GM18873 (cell line): ENCODE measurements around the gene SCYL1.
A peak's percentile ranks its signal among the peaks of the same experiment; 100 is the strongest.

Experiments used
- ATAC-seq: cut with Tn5 transposase; IDR thresholded peaks from one replicate; pipeline ENCODE4 v1.9.1; 2021; ENCODE audit warnings: mild to moderate bottlenecking, moderate library complexity, moderate number of reproducible peaks; ENCODE audit not compliant: unreplicated experiment, low FRiP score

Gene SCYL1

GRCh38 chr11:65530157-65530496 lies 5.2 kb downstream of the SCYL1 start:
- ATAC-seq = no peak

- no peak for ATAC-seq
Observed at GRCh38 chr11:65532388-65533064, 7.6 kb downstream of the SCYL1 start.

DNA sequence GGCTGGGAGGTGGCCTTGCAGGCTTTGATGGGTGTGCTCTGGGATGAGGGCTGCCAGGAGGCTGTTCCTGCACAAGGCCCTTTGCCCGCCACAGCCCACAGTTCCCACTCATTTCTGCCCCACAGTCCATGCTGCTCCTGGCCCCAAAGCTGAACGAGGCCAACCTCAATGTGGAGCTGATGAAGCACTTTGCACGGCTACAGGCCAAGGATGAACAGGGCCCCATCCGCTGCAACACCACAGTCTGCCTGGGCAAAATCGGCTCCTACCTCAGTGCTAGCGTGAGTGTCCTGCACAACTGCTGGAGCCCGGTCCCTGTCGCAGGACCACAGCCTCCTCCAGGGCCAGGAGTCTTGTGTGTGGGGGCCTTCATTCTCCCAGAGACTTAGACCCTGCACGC lies 10.2 kb downstream of the SCYL1 start:
- no peak for ATAC-seq

- ATAC-seq = no peak
Observed at GRCh38 chr11:65536412-65537295, 11.8 kb downstream of the SCYL1 start.

DNA sequence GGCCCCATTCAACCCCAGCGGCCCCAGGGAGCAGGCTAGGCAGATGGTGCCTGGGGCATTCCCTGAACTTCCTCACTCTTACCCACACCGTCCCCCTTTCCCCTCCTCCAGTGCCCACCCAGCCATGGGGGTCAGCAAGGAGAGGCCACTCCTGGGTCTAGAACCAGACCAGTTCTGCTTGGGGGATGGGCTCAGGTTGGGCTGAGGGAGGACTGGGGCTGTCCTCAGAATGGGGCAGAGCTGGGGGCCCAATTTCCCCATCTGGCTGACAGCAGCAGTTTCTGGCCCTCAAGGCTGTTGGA lies 12.4 kb downstream of the SCYL1 start:
- ATAC-seq = no peak

DNA sequence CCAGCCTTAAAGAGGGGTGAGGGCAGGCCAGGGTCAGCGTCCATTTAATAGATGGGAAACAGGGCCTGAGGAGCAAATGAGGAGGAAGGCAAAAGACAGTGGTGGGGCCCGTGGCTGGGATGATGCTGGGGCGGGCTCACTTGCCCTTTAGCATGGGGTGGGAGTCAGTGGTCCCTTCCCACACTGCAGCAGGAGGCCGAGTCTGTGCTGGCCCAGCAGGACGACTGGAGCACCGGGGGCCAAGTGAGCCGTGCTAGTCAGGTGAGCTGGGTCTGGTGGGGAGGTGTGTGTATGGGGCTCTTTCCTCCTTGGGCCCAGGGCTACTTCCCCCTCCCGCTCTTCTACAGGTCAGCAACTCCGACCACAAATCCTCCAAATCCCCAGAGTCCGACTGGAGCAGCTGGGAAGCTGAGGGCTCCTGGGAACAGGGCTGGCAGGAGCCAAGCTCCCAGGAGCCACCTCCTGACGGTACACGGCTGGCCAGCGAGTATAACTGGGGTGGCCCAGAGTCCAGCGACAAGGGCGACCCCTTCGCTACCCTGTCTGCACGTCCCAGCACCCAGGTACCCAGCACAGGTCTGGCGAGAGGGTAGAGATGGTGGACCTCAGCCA lies 12.8 kb downstream of the SCYL1 start:
- no peak for ATAC-seq

GRCh38 chr11:65538232-65538914 lies 13.5 kb downstream of the SCYL1 start:
- no peak for ATAC-seq

GRCh38 chr11:65538915-65539743 lies 14.2 kb downstream of the SCYL1 start:
- ATAC-seq = no peak

DNA sequence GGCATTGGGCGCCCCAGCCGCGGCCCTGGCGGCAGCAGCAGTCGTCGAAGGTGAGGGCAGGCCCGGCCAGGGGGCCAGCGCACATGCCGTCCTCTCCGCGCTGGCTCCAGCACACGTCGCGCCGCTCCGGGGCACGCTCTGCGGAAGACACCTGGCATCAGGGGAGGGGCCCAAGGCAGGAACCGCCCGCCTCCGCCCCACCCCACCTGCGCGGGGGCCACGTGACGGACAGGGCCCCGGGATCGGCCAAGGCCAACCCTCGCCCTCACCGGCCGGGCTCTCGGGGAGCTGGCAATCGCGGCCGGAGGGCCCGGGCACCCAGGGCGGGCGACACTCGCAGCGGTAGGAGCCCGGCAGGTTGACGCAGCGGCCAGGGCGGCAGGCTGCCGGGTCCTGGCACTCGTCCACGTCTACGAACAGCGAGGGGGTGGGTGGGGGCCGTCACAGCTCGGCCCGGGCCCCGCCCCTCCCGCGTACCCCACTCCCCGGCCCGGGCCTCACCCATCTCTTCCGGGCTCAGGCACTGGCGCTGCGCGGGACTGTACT lies 14.9 kb downstream of the SCYL1 start:
- no peak for ATAC-seq

GRCh38 chr11:65540290-65541092 lies 15.6 kb downstream of the SCYL1 start:
- peak; percentile 37 for ATAC-seq

DNA sequence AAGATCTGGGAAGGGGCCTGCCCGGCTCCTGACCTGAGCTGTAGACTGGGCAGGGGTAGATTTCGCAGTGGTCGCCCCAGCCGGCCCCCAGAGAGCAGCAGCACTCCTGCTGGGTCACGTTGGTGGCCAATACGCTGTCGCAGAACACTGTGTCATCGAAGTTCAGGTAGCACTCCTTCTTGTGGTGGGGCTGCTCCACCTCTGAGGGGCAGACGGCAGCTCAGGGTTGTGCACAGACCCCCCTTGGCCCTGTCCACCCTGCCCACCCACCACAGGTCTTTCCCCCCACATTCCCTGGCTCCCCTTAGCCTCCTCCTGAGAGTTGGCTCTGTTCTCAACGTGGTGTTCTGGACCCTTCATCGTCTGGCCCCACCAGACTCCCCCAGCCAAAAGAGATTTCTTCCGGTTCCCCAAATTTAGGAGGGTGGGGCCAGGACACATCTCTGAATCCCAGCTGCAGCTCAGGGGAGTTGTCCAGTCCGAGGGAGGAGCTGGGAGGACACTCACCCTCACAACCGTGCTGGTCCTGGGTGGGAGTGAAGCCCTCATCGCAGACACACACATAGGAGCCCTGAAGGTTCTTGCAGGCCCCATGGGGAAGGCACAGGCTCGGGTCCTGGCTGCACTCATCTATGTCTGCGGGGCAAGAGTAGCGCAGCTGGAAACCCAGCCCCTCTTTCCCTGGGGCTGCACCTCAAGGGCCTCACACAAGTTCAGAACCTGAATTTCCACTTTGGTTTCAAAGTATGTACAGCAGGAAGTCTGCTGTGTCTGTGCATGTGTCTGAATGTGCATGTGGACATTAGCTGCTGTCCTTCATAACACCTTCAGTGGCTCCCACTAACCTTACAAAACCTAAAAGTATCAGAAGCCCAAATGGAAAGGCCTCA lies 16.5 kb downstream of the SCYL1 start:
- ATAC-seq = no peak

DNA sequence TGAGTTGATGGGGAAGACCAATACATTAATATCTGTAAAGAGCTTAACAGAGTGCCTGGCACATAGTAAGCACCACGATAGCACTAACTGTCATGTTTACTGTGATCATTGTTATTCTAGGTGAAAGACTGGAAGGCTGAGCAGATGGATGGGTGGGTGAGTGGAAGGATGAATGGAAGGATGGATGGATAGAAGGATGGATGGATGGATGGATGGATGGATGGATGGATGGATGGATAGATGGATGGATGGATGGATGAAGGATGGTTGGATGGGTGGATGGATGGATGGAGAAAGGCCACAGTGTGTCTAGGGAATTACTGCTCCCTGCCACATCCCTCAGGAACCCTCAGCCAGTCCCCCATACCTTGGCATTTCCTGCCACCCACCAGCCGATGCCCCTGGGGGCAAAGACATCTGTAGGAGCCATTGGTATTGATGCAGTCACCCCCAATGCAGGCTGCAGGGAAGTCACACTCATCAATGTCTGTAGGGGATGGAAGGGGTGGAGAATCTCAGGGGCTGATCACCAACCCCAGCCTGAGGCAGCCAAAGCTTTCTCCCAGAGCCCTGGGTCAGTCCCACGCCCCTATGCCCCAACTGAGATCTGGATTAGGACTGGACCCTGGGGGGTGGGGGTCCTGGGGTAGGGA lies 18.0 kb downstream of the SCYL1 start:
- ATAC-seq = no peak

DNA sequence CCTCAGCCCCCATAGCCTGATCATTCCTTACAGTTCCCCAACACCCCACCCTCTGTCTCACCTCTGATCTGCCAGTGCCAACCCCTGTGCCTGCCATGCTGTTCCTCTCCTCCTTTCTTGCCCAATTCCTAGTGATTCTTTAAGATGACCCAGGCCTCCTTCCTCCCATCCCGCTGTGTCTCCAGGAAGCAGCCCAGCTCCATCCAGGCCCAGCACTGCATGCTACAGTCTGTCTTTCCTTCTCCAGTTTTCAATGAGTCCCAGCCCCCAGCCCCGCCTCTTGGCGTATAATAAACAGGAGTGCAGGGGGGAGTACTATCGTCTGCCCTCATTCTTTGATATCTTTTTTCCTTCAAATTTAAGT lies 21.0 kb downstream of the SCYL1 start:
- no peak for ATAC-seq

DNA sequence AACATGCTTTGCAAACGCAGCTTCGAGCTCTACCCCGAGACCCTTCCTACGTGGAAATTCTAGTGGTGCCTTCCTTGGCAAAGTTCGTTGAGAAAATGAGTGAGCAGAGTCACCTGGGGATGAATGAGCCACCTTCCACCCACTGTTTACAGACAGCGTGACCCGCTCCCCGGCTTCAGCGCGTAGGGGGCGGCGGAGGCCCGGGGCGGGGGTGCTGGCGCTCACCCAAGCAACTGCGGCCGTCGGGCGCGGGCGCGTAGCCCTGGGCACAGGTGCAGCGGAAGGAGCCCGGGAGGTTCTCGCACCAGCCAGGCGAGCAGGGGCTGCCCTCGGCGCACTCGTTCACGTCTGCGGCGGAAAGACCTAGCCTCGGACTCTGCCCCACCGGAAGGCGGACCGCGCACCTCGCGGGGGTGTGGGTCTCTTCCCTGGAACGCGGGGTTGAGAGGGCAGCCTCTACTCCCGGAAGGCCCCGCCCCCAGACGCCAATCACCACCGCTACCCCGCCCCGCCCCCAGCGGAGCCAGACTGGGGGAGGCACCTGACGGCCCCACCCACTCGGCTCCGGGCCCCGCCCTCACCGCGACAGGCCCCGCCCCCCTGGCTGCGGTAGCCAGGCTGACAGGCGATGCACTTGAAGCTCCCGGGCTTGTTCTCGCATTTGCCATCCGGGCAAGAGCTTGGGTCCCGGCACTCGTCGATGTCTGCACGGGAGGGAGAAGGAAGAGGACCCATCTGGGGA lies 21.5 kb downstream of the SCYL1 start:
- peak; percentile 46 for ATAC-seq

- no peak for ATAC-seq
Observed at GRCh38 chr11:65547446-65548125, 22.7 kb downstream of the SCYL1 start.

GRCh38 chr11:65548395-65548794 lies 23.5 kb downstream of the SCYL1 start:
- ATAC-seq = no peak

DNA sequence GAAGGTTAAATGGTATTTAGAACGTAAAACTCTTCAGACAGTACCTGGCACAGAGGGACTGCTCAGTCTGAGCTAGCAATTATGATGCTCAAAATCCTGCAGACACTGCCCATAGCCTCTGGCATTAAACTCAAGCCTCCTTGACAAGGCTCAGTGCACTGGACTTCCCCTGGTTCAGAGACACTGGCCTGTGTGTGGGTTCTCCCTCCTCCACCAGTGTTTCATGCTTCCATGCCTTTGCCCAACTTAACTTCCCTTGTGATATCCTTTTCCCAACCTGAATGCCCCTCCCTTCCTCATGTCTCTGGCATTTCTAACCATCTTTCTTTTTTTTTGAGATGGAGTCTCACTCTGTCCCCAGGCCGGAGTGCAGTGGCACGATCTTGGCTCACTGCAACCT lies 24.2 kb downstream of the SCYL1 start:
- no peak for ATAC-seq
